A549 (cell line): ENCODE results near the gene CASP9.

Experiments
- CBX2 ChIP-seq: fragments of 200-600 bp; sonication (generic); IDR thresholded peaks from 2 replicates; pipeline ENCODE4 v1.6.1; 2016; ENCODE audit warnings: low read depth, mild to moderate bottlenecking, borderline replicate concordance
- CTCF ChIP-seq: fragments of >200 bp; sonication (Bioruptor Twin); formaldehyde crosslinking; IDR thresholded peaks from 3 replicates; pipeline ENCODE4 v1.5.1; 2016
- E2F6 ChIP-seq: IDR thresholded peaks from 2 replicates; pipeline ENCODE4 v1.6.1; 2012; ENCODE audit warnings: low read depth, borderline replicate concordance
- FOSB ChIP-seq: fragments of 250-450 bp; sonication (Bioruptor Pico); IDR thresholded peaks from 2 replicates; pipeline ENCODE4 v1.5.0; 2020; ENCODE audit warnings: mild to moderate bottlenecking, moderate library complexity
- FOSL2 ChIP-seq, 2 experiments: fragments of 450-650 bp in 1 of 2; fragments of >200 bp in 1 of 2; sonication (Bioruptor Twin) in 1 of 2; formaldehyde crosslinking; IDR thresholded peaks; 2 replicates each; pipeline versions ENCODE4 v1.5.0 to v1.6.1; 2016 to 2020; ENCODE audit warnings: mild to moderate bottlenecking in 1 of 2, moderate library complexity in 1 of 2
- HDAC2 ChIP-seq: fragments of 200-600 bp; sonication (generic); IDR thresholded peaks from 2 replicates; pipeline ENCODE4 v1.6.1; 2016
- HOXB13 ChIP-seq: fragments of 250-450 bp; sonication (Bioruptor Pico); IDR thresholded peaks from 2 replicates; pipeline ENCODE4 v1.5.0; 2020; ENCODE audit warnings: low read depth, mild to moderate bottlenecking, moderate library complexity
- MAFK ChIP-seq: fragments of 450-650 bp; IDR thresholded peaks from 2 replicates; pipeline ENCODE4 v1.6.1; 2014; ENCODE audit not compliant: partially characterized antibody
- NR3C1 ChIP-seq: fragments of >200 bp; sonication (Bioruptor Twin); formaldehyde crosslinking; IDR thresholded peaks from 3 replicates; pipeline ENCODE4 v1.6.1; 2017
- POLR2A ChIP-seq: IDR thresholded peaks from 2 replicates; pipeline ENCODE4 v1.6.1; 2012; ENCODE audit warnings: mild to moderate bottlenecking, low read length
- REST ChIP-seq: fragments of 200-600 bp; sonication (generic); IDR thresholded peaks from 2 replicates; pipeline ENCODE4 v1.6.1; 2016; ENCODE audit warnings: antibody characterized with exemption, mild to moderate bottlenecking, moderate library complexity
- RFX5 ChIP-seq: fragments of 450-650 bp; IDR thresholded peaks from 2 replicates; pipeline ENCODE4 v1.7.1; 2014; ENCODE audit warnings: antibody characterized with exemption, mild to moderate bottlenecking, moderate library complexity
- SMC3 ChIP-seq: fragments of >200 bp; sonication (Bioruptor Twin); formaldehyde crosslinking; IDR thresholded peaks from 3 replicates; pipeline ENCODE4 v1.6.1; 2018; ENCODE audit warnings: inconsistent platforms

GRCh38 chr1:15557008-15557407, 33.0 kb upstream of the CASP9 start:
- TF ChIP-seq CTCF, result no peak
- no peak for TF ChIP-seq FOSB
- no peak for TF ChIP-seq HOXB13 (CRISPR knock-in tag)
- no peak for TF ChIP-seq RFX5
- TF ChIP-seq MAFK, result no peak
- TF ChIP-seq HDAC2, result no peak
- TF ChIP-seq REST, result no peak
- no peak for TF ChIP-seq NR3C1
- TF ChIP-seq E2F6, result no peak
- no peak for TF ChIP-seq SMC3
- no peak for TF ChIP-seq FOSL2 (IDR thresholded peaks at IDR 0.05)
- no peak for TF ChIP-seq FOSL2 (CRISPR knock-in tag; IDR thresholded peaks at IDR 0.05)
- TF ChIP-seq POLR2A, result no peak
- TF ChIP-seq CBX2, result no peak
